ENCODE data around the gene PACS2. TPM values are rescaled to one million over a fixed set of nuclear protein-coding genes. Genes with fewer than 3 reads are reported as not detected.

The PACS2 gene
- total RNA-seq, 1 experiment from 2014 or later, result 57.7 TPM

DNA sequence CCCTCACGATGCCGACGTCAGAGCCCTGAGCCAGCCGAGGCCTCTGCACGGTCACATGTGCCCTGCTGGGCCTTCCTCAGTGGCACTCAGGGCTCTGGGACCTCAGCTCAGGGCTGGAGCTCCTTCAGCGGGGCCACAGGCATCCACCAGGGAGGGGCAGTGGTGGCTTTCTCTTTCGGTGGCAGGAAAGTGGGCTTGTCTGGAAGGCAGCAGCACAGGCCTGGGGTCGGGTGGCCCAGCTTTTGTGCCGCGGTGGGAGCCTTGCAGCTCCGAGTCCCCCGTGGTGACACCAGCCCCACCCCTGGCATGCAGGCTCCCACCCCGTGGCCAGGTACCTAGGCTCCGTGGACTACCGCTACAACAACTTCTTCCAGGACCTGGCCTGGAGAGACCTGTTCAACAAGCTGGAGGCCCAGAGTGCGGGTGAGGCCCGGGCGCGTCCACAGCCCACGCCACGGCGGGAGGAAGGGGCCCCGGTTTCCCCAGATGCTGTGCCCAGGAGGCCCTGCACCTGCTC is 69.6 kb downstream of the PACS2 start:
- TF ChIP-seq, protein P1, sequence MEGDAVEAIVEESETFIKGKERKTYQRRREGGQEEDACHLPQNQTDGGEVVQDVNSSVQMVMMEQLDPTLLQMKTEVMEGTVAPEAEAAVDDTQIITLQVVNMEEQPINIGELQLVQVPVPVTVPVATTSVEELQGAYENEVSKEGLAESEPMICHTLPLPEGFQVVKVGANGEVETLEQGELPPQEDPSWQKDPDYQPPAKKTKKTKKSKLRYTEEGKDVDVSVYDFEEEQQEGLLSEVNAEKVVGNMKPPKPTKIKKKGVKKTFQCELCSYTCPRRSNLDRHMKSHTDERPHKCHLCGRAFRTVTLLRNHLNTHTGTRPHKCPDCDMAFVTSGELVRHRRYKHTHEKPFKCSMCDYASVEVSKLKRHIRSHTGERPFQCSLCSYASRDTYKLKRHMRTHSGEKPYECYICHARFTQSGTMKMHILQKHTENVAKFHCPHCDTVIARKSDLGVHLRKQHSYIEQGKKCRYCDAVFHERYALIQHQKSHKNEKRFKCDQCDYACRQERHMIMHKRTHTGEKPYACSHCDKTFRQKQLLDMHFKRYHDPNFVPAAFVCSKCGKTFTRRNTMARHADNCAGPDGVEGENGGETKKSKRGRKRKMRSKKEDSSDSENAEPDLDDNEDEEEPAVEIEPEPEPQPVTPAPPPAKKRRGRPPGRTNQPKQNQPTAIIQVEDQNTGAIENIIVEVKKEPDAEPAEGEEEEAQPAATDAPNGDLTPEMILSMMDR (IDR thresholded peaks at IDR 0.05; ENCODE audit: unreplicated experiment), result no peak
- DNase-seq (ENCODE audit: unreplicated experiment), result no peak
- POLR2A ChIA-PET, result no interaction called here
- intact Hi-C loops (cut with micrococcal nuclease), result no loop called here
- no TSS peak for BruUV-seq (replicated peaks)
- H3K4me1 Mint-ChIP-seq (ENCODE audit: insufficient read depth, unreplicated experiment), result no peaks in the 10 kb centered on the region
- H3K9me3 Mint-ChIP-seq (ENCODE audit: unreplicated experiment), result no peaks in the 10 kb centered on the region
- peaks cover 9% of the 10 kb centered on the region for H3K36me3 Mint-ChIP-seq (ENCODE audit: insufficient read depth, unreplicated experiment)
- H3K27me3 Mint-ChIP-seq (ENCODE audit: insufficient read depth, unreplicated experiment), result no peaks in the 10 kb centered on the region
- CTCF ChIA-PET, result interaction anchor here (0.6 to 1.6 kb wide), 2 partner anchors 13 to 54 kb away, joined by 3 to 6 read pairs; no protein-coding TSS in a partner anchor
- H3K4me3 Mint-ChIP-seq (ENCODE audit: unreplicated experiment), result no peak overlapping the region
- no peak overlapping the region for H3K27ac Mint-ChIP-seq (ENCODE audit: low read depth, unreplicated experiment)

DNA sequence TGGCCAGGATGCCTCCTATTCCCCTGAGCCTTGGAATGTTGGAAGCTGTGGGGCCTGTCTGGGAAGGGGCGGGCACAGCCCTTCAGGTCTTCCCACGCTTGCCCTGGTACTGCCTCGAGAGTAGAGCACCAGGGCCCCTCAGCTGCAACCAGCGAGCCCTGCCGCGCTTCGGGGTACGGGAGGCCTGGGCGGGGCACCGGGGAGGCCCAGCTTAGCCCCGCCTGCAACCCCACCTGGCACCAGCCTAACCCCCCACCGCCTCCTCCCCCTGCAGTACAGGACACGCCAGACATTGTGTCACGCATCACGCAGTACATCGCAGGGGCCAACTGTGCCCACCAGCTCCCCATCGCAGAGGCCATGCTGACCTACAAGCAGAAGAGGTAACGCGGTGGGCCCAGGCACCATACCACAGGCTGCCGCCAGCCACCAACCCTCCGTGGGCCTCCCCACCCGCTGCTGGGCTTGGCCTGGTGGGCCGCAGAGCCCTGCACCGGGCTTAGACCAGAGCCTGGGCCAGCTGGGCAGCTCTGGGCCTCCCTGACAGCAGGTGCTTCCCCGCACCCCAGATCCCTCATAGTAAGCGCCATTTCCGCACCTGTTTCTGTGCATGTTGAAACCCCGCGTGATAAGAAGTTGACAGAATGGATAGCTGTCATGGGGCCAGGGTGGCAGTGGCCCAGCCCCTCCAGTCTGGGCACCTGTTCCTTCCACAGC is 70.2 kb downstream of the PACS2 start:
- intact Hi-C loops (cut with micrococcal nuclease), result no loop called here
- Mint-ChIP-seq H3K36me3 (ENCODE audit: insufficient read depth, unreplicated experiment) (peaks cover 9% of the 10 kb centered on the region), H3K27ac (ENCODE audit: low read depth, unreplicated experiment) (no peak overlapping the region), H3K4me3 (ENCODE audit: unreplicated experiment) (no peak overlapping the region), H3K4me1 (ENCODE audit: insufficient read depth, unreplicated experiment) (no peaks in the 10 kb centered on the region), H3K9me3 (ENCODE audit: unreplicated experiment) (no peaks in the 10 kb centered on the region), H3K27me3 (ENCODE audit: insufficient read depth, unreplicated experiment) (no peaks in the 10 kb centered on the region)
- ChIA-PET POLR2A (no interaction called here), CTCF (interaction anchor here (0.6 to 1.6 kb wide), 2 partner anchors 14 to 656 kb away, joined by 3 to 6 read pairs; no protein-coding TSS in a partner anchor)
- TF ChIP-seq, protein P1 (IDR thresholded peaks at IDR 0.05; ENCODE audit: unreplicated experiment), result no peak
- no peak for DNase-seq (ENCODE audit: unreplicated experiment)
- no TSS peak for BruUV-seq (replicated peaks)

DNA sequence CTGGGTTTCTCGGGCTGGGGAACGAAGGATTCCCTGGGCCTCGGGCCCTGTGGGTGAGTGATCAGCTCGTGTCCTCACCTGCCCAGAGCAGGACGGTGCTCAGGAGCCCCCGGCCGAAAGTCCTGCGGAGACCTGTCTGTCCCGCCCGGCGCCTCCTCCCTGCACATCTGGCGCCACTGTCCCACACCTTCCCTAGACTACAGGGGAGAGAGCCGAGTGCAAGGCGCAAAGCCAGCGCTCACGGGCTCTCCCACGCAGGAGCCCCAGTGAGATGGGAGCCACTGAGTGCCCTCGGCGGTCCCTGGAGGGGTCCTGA is 70.7 kb downstream of the PACS2 start:
- Mint-ChIP-seq H3K27ac (ENCODE audit: low read depth, unreplicated experiment) (no peak overlapping the region), H3K36me3 (ENCODE audit: insufficient read depth, unreplicated experiment) (peaks cover 9% of the 10 kb centered on the region), H3K9me3 (ENCODE audit: unreplicated experiment) (no peaks in the 10 kb centered on the region), H3K4me1 (ENCODE audit: insufficient read depth, unreplicated experiment) (no peaks in the 10 kb centered on the region), H3K4me3 (ENCODE audit: unreplicated experiment) (no peak overlapping the region), H3K27me3 (ENCODE audit: insufficient read depth, unreplicated experiment) (no peaks in the 10 kb centered on the region)
- POLR2A ChIA-PET, result no interaction called here
- CTCF ChIA-PET, result interaction anchor here (0.6 to 1.6 kb wide), 2 partner anchors 14 to 656 kb away, joined by 3 to 6 read pairs; no protein-coding TSS in a partner anchor
- no TSS peak for BruUV-seq (replicated peaks)
- intact Hi-C loops (cut with micrococcal nuclease), result no loop called here
- no peak for DNase-seq (ENCODE audit: unreplicated experiment)
- TF ChIP-seq, protein P1 (IDR thresholded peaks at IDR 0.05; ENCODE audit: unreplicated experiment), result no peak

DNA sequence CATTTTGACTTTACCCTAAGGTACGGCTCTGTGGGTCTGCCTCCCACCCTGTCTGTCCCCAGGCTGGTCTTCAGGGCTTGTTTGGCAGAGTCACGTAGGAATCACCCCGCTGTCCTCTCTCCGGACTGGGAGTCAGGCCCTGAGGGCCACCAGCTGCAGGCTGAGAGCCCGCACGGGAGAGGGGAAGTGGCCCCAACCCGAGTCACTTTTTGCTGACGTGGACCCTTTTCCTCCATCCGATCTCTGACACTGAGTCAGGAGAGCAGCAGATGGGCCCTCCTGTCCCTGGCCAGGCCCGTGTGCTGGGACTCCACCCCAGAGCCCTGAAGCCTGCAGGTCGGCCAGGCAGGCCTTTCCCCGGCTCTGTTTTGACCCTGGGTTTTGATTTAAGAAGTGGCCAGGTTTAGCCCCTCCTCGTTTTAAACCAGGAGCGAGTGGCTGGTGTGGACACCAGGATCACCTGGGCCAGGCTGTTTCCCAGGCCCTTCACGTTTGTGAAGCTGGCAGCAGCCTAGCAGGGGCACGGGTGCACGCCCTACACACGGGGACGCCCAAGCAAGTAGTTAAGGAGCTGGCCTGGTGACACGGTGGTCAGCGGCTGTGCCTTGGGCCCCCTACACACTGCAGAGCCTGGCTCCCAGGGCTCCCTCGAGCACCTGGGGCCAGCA is 71.3 kb downstream of the PACS2 start:
- CTCF ChIA-PET, result interaction anchor here (0.6 to 1.6 kb wide), 2 partner anchors 15 to 657 kb away, joined by 3 to 6 read pairs; no protein-coding TSS in a partner anchor
- intact Hi-C loops (cut with micrococcal nuclease), result no loop called here
- no peaks in the 10 kb centered on the region for H3K9me3 Mint-ChIP-seq (ENCODE audit: unreplicated experiment)

More for the DNA sequence above, 71.3 kb downstream of the PACS2 start:
- Mint-ChIP-seq H3K27ac (ENCODE audit: low read depth, unreplicated experiment) (no peak overlapping the region), H3K27me3 (ENCODE audit: insufficient read depth, unreplicated experiment) (no peaks in the 10 kb centered on the region), H3K4me1 (ENCODE audit: insufficient read depth, unreplicated experiment) (no peaks in the 10 kb centered on the region), H3K4me3 (ENCODE audit: unreplicated experiment) (no peak overlapping the region), H3K36me3 (ENCODE audit: insufficient read depth, unreplicated experiment) (peaks cover 9% of the 10 kb centered on the region)
- DNase-seq (ENCODE audit: unreplicated experiment), result no peak
- POLR2A ChIA-PET, result no interaction called here
- BruUV-seq (replicated peaks), result no TSS peak
- TF ChIP-seq, protein P1 (IDR thresholded peaks at IDR 0.05; ENCODE audit: unreplicated experiment), result no peak
